Measurements from ENCODE around the gene AP1M2.

The AP1M2 gene

GRCh38 chr19:10587022-10587838 lies at the start of gene AP1M2:
AP1M2 (minus strand) TSS chr19:10587312; CDS start chr19:10587231, 81 bp downstream.
- DNase-seq (ENCODE audit: low read depth in 2 of 2, low spot score in 1 of 2) = no peak

GRCh38 chr19:10636304-10636972 lies 49.3 kb upstream of the AP1M2 start:
- DNase-seq (ENCODE audit: low read depth in 2 of 2, low spot score in 1 of 2) = no peak

- DNase-seq (ENCODE audit: low read depth in 2 of 2, low spot score in 1 of 2) = no peak
Observed at GRCh38 chr19:10634963-10635362, 47.9 kb upstream of the AP1M2 start.

GRCh38 chr19:10634430-10634829 lies 47.3 kb upstream of the AP1M2 start:
- DNase-seq (ENCODE audit: low read depth in 2 of 2, low spot score in 1 of 2) = no peak

GRCh38 chr19:10631874-10632273 lies 44.8 kb upstream of the AP1M2 start:
- no peak for DNase-seq (ENCODE audit: low read depth in 2 of 2, low spot score in 1 of 2)

- DNase-seq (ENCODE audit: low read depth in 2 of 2, low spot score in 1 of 2) = no peak
Observed at GRCh38 chr19:10625762-10626138, 38.6 kb upstream of the AP1M2 start.

GRCh38 chr19:10625003-10625761 lies 38.1 kb upstream of the AP1M2 start, which contains the start of gene SLC44A2:
SLC44A2 (plus strand) TSS chr19:10625553; CDS start chr19:10625634, 81 bp downstream.
- no peak for DNase-seq (ENCODE audit: low read depth in 2 of 2, low spot score in 1 of 2)

- no peak for DNase-seq (ENCODE audit: low read depth in 2 of 2, low spot score in 1 of 2)
Observed at GRCh38 chr19:10624585-10624984, 37.5 kb upstream of the AP1M2 start.

GRCh38 chr19:10621966-10622365 lies 34.9 kb upstream of the AP1M2 start:
- DNase-seq (ENCODE audit: low read depth in 2 of 2, low spot score in 1 of 2) = no peak

GRCh38 chr19:10620786-10621185 lies 33.7 kb upstream of the AP1M2 start:
- no peak for DNase-seq (ENCODE audit: low read depth in 2 of 2, low spot score in 1 of 2)

GRCh38 chr19:10618846-10619245 lies 31.7 kb upstream of the AP1M2 start:
- no peak for DNase-seq (ENCODE audit: low read depth in 2 of 2, low spot score in 1 of 2)

- no peak for DNase-seq (ENCODE audit: low read depth in 2 of 2, low spot score in 1 of 2)
Observed at GRCh38 chr19:10617409-10618121, 30.5 kb upstream of the AP1M2 start.

GRCh38 chr19:10615429-10616023 lies 28.4 kb upstream of the AP1M2 start:
- no peak for DNase-seq (ENCODE audit: low read depth in 2 of 2, low spot score in 1 of 2)

- DNase-seq (ENCODE audit: low read depth in 2 of 2, low spot score in 1 of 2) = no peak
Observed at GRCh38 chr19:10612499-10613119, 25.5 kb upstream of the AP1M2 start.

GRCh38 chr19:10611907-10612306 lies 24.8 kb upstream of the AP1M2 start:
- DNase-seq (ENCODE audit: low read depth in 2 of 2, low spot score in 1 of 2) = no peak

GRCh38 chr19:10604460-10604980 lies 17.4 kb upstream of the AP1M2 start:
- DNase-seq (ENCODE audit: low read depth in 2 of 2, low spot score in 1 of 2) = no peak

- no peak for DNase-seq (ENCODE audit: low read depth in 2 of 2, low spot score in 1 of 2)
Observed at GRCh38 chr19:10603873-10604459, 16.9 kb upstream of the AP1M2 start.

- DNase-seq (ENCODE audit: low read depth in 2 of 2, low spot score in 1 of 2) = peak; percentile 61 to 71
Observed at GRCh38 chr19:10603084-10603872, 16.2 kb upstream of the AP1M2 start.

Data from stimulated activated CD8-positive, alpha-beta memory T cell treated with anti-CD3 and anti-CD28 coated beads, Interleukin-4, amount 100 ng/mL, for 1 hour (primary cell).